A673 (cell line): Measurements from ENCODE around the gene ACSF3. TPM values are rescaled to one million over a fixed set of nuclear protein-coding genes. Genes with fewer than 3 reads are reported as not detected.

Experiments
- BruUV-seq: library from RNA; stranded (reverse); fragments of 400-500 nt; replicated peaks from 2 replicates; lab custom pipeline; 2021; lab: Mats Ljungman, UMichigan
- CTCF ChIA-PET: fragments of 300-600 bp; sonication (Branson Sonifier 250); formaldehyde crosslinking; loops from one replicate; lab custom pipeline; 2022; ENCODE audit warnings: antibody characterized with exemption; lab: Charles Lee
- POLR2A ChIA-PET: fragments of 300-600 bp; sonication (Branson Sonifier 250); formaldehyde crosslinking; loops from one replicate; lab custom pipeline; 2022; ENCODE audit warnings: antibody characterized with exemption; ENCODE audit not compliant: low non-redundant PET; lab: Charles Lee
- DNase-seq: peaks from one replicate; pipeline ENCODE4 v3.0.0-alpha.2; 2015; ENCODE audit warnings: low spot score
- H3K27ac ChIP-seq: fragments of 200-600 bp; sonication (generic); 2 replicates; pipeline ENCODE4 v1.5.1; 2016; ENCODE audit warnings: mixed run types, low read depth, mild to moderate bottlenecking, mixed read lengths, antibody characterized with exemption, low read length; ENCODE audit not compliant: poor library complexity, severe bottlenecking
- H3K27me3 ChIP-seq: fragments of 200-600 bp; sonication (generic); replicated peaks from 2 replicates; pipeline ENCODE4 v1.6.1; 2017; ENCODE audit warnings: mixed run types, low read depth, mild to moderate bottlenecking, mixed read lengths, antibody characterized with exemption, low read length; ENCODE audit not compliant: insufficient read depth, poor library complexity
- H3K36me3 ChIP-seq: fragments of 200-600 bp; sonication (generic); 2 replicates; pipeline ENCODE4 v1.6.1; 2016; ENCODE audit warnings: mixed run types, mild to moderate bottlenecking, mixed read lengths, antibody characterized with exemption, low read length; ENCODE audit not compliant: insufficient read depth, poor library complexity, severe bottlenecking
- H3K4me1 ChIP-seq: fragments of 200-600 bp; sonication (generic); 2 replicates; pipeline ENCODE4 v1.6.1; 2017; ENCODE audit warnings: mixed run types, mild to moderate bottlenecking, mixed read lengths, antibody characterized with exemption, low read length; ENCODE audit not compliant: insufficient read depth, poor library complexity, severe bottlenecking
- H3K4me3 ChIP-seq: fragments of 200-600 bp; sonication (generic); 2 replicates; pipeline ENCODE4 v1.5.1; 2016; ENCODE audit warnings: low read depth, mixed run types, mild to moderate bottlenecking, mixed read lengths, low read length; ENCODE audit not compliant: poor library complexity, severe bottlenecking
- H3K9me3 ChIP-seq: fragments of 200-600 bp; sonication (generic); 2 replicates; pipeline ENCODE4 v1.6.1; 2016; ENCODE audit warnings: mixed run types, low read depth, mild to moderate bottlenecking, mixed read lengths, antibody characterized with exemption, low read length; ENCODE audit not compliant: poor library complexity, severe bottlenecking
- EZH2 ChIP-seq: fragments of 200-600 bp; sonication (generic); IDR thresholded peaks from 2 replicates; pipeline ENCODE4 v1.6.1; 2017; ENCODE audit warnings: borderline replicate concordance, low read depth, mild to moderate bottlenecking, mixed read lengths, antibody characterized with exemption, low read length; ENCODE audit not compliant: poor library complexity, severe bottlenecking
- intact Hi-C: fragments of 100-400 bp; cut with micrococcal nuclease; formaldehyde crosslinking; loops from one replicate; pipeline ENCODE4 v1.10.0; 2022; ENCODE audit not compliant: unreplicated experiment
- total RNA-seq: library from RNA; stranded (reverse); gene quantifications from 2 replicates; pipeline ENCODE4 v1.2.3, GENCODE V29; 2021
- TF ChIP-seq, protein P1 (sequence below): fragments of 300-800, 200-600 bp; sonication (generic); conservative IDR thresholded peaks from 2 replicates; pipeline ENCODE4 v1.5.1; 2017; ENCODE audit warnings: low read depth, mild to moderate bottlenecking, antibody characterized with exemption, low read length, moderate library complexity, mixed read lengths

Gene ACSF3
- total RNA-seq, 1 experiment from 2014 or later = 27.7 TPM

DNA sequence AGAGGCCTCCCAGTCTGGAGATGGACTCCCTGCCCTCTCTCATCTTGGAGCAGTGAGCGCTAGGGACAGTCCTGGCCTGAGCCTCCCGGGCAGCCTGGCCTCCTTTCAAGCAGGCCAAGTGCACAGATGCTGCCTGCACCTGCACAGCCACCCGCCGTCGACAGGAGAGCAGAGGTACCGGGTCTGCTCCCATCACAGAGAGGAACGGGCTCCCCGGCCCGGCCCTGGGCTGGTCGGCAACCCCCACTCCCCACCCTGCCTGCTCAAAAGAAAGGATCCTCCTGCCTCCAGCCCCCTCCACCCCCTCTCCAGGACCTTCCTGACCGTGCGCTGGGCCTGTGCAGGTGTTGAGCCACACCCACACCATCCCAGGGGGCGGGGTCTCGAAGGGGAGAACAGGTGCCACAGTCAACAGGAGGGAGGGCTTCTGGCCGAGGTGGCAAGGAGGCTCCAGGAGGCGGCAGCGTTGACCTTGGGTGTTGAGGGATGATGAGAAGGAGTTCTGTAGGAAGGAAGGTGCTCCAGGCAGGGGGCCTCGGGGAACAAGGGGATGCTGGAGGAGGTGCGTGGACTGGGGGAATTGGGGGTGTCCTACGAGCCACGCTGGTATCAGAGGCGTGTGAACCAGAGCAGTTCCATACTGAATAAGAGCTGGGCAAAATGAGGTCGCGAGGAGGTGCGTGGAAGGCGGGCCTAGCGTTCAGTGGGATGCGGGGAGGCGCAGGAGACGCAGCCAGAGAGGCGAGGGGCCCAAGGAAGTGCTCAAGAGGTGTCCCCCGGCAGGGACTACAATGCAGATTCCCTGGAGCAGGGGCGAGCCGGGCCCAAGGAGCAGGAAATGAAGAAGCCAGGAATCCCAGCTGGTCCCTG lies 76.9 kb downstream of the ACSF3 start:
- Histone ChIP-seq H3K9me3 (no peaks in the 10 kb centered on the region), H3K36me3 (no peaks in the 10 kb centered on the region), H3K4me1 (peaks cover 4% of the 10 kb centered on the region), H3K4me3 (peak overlapping the region; percentile 20), H3K27me3 (no peaks in the 10 kb centered on the region), H3K27ac (no peak overlapping the region)
- intact Hi-C loops = loop anchor here (5.0 kb wide), 1 partner anchor 358 kb away; the partner anchor contains the start of gene APRT
- CTCF ChIA-PET = interaction anchor here (0.6 to 1.2 kb wide), 2 partner anchors 14 to 34 kb away, joined by 3 to 5 read pairs; no protein-coding TSS in a partner anchor
- no peak for TF ChIP-seq EZH2
- no TSS peak for BruUV-seq
- POLR2A ChIA-PET = interaction anchor here (0.6 kb wide), 1 partner anchor 11 kb away, joined by 8 read pairs; no protein-coding TSS in a partner anchor
- no peak for DNase-seq

DNA sequence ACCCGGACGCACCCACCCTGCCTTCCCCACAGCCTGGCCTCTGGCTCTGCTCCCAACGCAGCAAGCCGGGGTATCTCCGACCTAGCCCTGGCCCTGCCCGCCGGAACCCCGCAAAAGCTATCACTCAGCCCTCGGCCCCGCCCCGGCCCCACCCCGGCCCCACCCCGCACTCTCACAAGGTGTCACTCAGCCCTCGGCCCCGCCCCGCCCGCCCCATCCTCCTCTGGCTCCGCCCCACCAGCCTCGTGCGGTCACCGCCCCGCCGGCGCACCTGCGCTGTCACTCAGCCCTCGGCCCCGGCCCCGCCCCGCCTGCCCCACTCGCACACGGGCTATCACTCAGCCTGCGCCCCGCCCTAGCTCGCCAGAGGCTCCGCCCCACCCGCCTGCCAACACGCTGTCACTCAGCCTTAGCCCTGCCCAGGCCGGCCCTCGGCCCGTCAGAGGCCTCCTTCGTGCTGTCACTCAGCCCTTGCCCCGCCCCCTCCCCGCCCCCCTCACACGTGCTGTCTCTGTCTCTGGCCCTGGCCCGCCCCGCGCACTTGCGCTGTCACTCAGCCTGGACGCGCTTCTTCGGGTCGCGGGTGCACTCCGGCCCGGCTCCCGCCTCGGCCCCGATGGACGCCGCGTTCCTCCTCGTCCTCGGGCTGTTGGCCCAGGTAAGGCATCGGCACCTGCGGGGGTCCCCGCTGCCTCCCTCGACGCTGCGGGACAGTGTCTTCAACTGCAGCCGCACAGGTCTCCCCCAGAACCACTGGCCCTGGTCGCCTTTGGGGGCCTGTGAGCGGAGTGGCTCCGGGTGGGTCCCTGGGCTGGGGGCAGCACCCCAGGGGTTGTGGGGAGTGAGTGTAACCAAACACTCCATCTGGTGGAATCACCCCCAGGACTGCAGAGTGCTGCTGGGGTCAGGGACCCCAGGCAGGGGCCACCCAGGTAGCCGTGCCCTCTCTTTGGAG lies 77.8 kb downstream of the ACSF3 start, which contains the start of gene CDH15:
Gene CDH15, plus strand, starts transcription at position 533 of the 955 bp plus-strand sequence. Its CDS starts 84 bp downstream, at position 617.
- peak; percentile 96 for DNase-seq
- intact Hi-C loops = loop anchor here (5.0 kb wide), 1 partner anchor 359 kb away; the partner anchor contains the start of gene APRT
- no TSS peak for BruUV-seq
- ChIA-PET POLR2A (interaction anchor here (0.6 kb wide), 1 partner anchor 10 kb away, joined by 8 read pairs; no protein-coding TSS in a partner anchor), CTCF (interaction anchor here (0.6 kb wide), 2 partner anchors 27 to 35 kb away, joined by 5 to 6 read pairs; no protein-coding TSS in a partner anchor)
- peaks cover 4% of the 10 kb centered on the region for H3K4me1 ChIP-seq
- H3K27me3 ChIP-seq = no peaks in the 10 kb centered on the region
- H3K36me3 ChIP-seq = no peaks in the 10 kb centered on the region
- TF ChIP-seq, protein P1, sequence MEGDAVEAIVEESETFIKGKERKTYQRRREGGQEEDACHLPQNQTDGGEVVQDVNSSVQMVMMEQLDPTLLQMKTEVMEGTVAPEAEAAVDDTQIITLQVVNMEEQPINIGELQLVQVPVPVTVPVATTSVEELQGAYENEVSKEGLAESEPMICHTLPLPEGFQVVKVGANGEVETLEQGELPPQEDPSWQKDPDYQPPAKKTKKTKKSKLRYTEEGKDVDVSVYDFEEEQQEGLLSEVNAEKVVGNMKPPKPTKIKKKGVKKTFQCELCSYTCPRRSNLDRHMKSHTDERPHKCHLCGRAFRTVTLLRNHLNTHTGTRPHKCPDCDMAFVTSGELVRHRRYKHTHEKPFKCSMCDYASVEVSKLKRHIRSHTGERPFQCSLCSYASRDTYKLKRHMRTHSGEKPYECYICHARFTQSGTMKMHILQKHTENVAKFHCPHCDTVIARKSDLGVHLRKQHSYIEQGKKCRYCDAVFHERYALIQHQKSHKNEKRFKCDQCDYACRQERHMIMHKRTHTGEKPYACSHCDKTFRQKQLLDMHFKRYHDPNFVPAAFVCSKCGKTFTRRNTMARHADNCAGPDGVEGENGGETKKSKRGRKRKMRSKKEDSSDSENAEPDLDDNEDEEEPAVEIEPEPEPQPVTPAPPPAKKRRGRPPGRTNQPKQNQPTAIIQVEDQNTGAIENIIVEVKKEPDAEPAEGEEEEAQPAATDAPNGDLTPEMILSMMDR = no peak
- TF ChIP-seq EZH2 = no peak
- H3K27ac ChIP-seq = no peak within 1 kb of the TSS
- H3K4me3 ChIP-seq = peak within 1 kb of the TSS; percentile 20
- no peaks in the 10 kb centered on the region for H3K9me3 ChIP-seq

DNA sequence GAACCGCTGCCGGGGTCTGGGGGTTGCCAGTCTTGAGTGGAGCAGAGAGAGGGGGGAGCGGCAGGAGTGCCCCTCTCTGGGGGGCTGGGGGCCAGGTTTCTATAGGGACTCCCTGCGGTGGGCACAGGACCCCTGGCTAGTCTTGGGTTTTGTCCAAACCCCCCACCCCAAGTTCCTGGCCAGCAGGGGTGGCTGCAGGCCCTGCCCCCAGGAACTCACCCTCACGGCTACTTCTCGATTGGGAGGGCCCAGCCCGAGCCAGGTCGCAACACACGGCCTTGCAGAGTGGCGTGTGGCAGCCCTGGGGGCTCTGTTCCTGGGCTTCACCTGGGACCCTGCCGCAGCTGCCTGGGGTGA lies 78.5 kb downstream of the ACSF3 start:
- Histone ChIP-seq H3K27me3 (no peaks in the 10 kb centered on the region), H3K9me3 (no peaks in the 10 kb centered on the region), H3K27ac (no peak overlapping the region), H3K36me3 (no peaks in the 10 kb centered on the region), H3K4me3 (no peak overlapping the region), H3K4me1 (peaks cover 4% of the 10 kb centered on the region)
- POLR2A ChIA-PET = no interaction called here
- intact Hi-C loops = loop anchor here (5.0 kb wide), 1 partner anchor 360 kb away; the partner anchor contains the start of gene APRT
- CTCF ChIA-PET = no interaction called here
- DNase-seq = no peak
- no peak for TF ChIP-seq EZH2
- TF ChIP-seq, protein P1 = no peak
- no TSS peak for BruUV-seq
